ENCODE measurements around the gene CCL1.

GRCh38 chr17:34368196-34368945 is 5.3 kb upstream of the CCL1 start:
- TF ChIP-seq POLR2AphosphoS5 (IDR thresholded peaks at IDR 0.05): no peak
- TF ChIP-seq POLR2A (IDR thresholded peaks at IDR 0.05): no peak
- no peak for TF ChIP-seq CTCF (IDR thresholded peaks at IDR 0.05)
- TF ChIP-seq EP300 (IDR thresholded peaks at IDR 0.05): no peak
